Spinal cord (tissue), 10 donors: Measurements from ENCODE around the gene RPL10. TPM values are rescaled to one million over a fixed set of nuclear protein-coding genes. Genes with fewer than 3 reads are reported as not detected.
A peak's percentile ranks its signal among the peaks of the same experiment; 100 is the strongest.

Experiments
- DNase-seq, 6 donors: peaks; one replicate each; pipeline versions ENCODE4 v3.0.0 to v3.0.0-alpha.2; 2013 to 2015; ENCODE audit warnings: low spot score in 6 of 6, low read depth in 4 of 6
- H3K27ac ChIP-seq: one replicate; pipeline ENCODE4 v1.5.1; 2013; ENCODE audit warnings: low read depth, low read length, control low read depth
- H3K27me3 ChIP-seq: one replicate; pipeline ENCODE4 v1.6.1; 2013; ENCODE audit warnings: low read length; ENCODE audit not compliant: control insufficient read depth, insufficient read depth
- H3K36me3 ChIP-seq: one replicate; pipeline ENCODE4 v1.6.1; 2013; ENCODE audit warnings: low read length; ENCODE audit not compliant: control insufficient read depth, insufficient read depth
- H3K4me1 ChIP-seq: one replicate; pipeline ENCODE4 v1.6.1; 2013; ENCODE audit warnings: low read length; ENCODE audit not compliant: control insufficient read depth, insufficient read depth
- H3K4me3 ChIP-seq: one replicate; pipeline ENCODE4 v1.5.1; 2013; ENCODE audit warnings: low read depth, low read length, control low read depth
- H3K9me3 ChIP-seq: one replicate; pipeline ENCODE4 v1.6.1; 2013; ENCODE audit warnings: low read length; ENCODE audit not compliant: control insufficient read depth, insufficient read depth
- WGBS: methylation state at CpG from one replicate; pipeline ENCODE4 v1.1.5; 2013; ENCODE audit warnings: missing lambda C conversion rate; ENCODE audit not compliant: insufficient coverage; 5-methylcytosine and 5-hydroxymethylcytosine counted together
- polyA plus RNA-seq, 2 donors: library from polyadenylated mRNA; unstranded; fragments of 120-200 nt; gene quantifications; one replicate each; pipeline ENCODE4 v1.2.1, GENCODE V29; 2013; ENCODE audit not compliant: insufficient read length in 2 of 2
- total RNA-seq, 2 donors: library from RNA; depleted of rRNA in 1 of 2; stranded (reverse); fragments of 120-200 nt in 1 of 2; fragments of >200 nt in 1 of 2; gene quantifications; one replicate each; pipeline versions ENCODE4 v1.2.3 to v1.2.4, GENCODE V29; 2013 to 2014
- donor health status: healthy.

The RPL10 gene
- total and polyA plus RNA-seq, 4 donors = 1,775 to 3,365 (median 2,025) TPM

GRCh38 chrX:154404625-154405192 lies 6.5 kb downstream of the RPL10 start:
- H3K36me3 ChIP-seq = peaks cover 25% of the 10 kb centered on the region
- no peaks in the 10 kb centered on the region for H3K27me3 ChIP-seq
- 85% methylated on average over 16 of the region's 16 CpGs for WGBS
- peaks cover 6% of the 10 kb centered on the region for H3K4me1 ChIP-seq
- H3K27ac ChIP-seq = no peak overlapping the region
- DNase-seq = no peak
- no peaks in the 10 kb centered on the region for H3K9me3 ChIP-seq
- H3K4me3 ChIP-seq = no peak overlapping the region

GRCh38 chrX:154408659-154409221 lies 10.6 kb downstream of the RPL10 start:
- peak overlapping the region; percentile 5 for H3K4me3 ChIP-seq
- peaks cover 8% of the 10 kb centered on the region for H3K36me3 ChIP-seq
- 73% methylated on average over 6 of the region's 10 CpGs for WGBS
- H3K27ac ChIP-seq = no peak overlapping the region
- H3K9me3 ChIP-seq = no peaks in the 10 kb centered on the region
- H3K27me3 ChIP-seq = no peaks in the 10 kb centered on the region
- no peak for DNase-seq
- peaks cover 9% of the 10 kb centered on the region for H3K4me1 ChIP-seq

GRCh38 chrX:154409222-154409871 lies 11.2 kb downstream of the RPL10 start, which contains the start of gene DNASE1L1:
TSS of gene DNASE1L1 (minus strand) at chrX:154409254. CDS start at chrX:154405568, 3,686 bp downstream.
- Histone ChIP-seq H3K4me3 (peak within 1 kb of the TSS; percentile 12), H3K27me3 (no peaks in the 10 kb centered on the region), H3K4me1 (peaks cover 9% of the 10 kb centered on the region), H3K36me3 (peaks cover 13% of the 10 kb centered on the region), H3K9me3 (no peaks in the 10 kb centered on the region), H3K27ac (peak within 1 kb of the TSS; percentile 52)
- DNase-seq = peak in 1 of 6 donors; percentile 26
- 52% methylated on average over 26 of the region's 26 CpGs for WGBS

- Histone ChIP-seq H3K9me3 (no peaks in the 10 kb centered on the region), H3K36me3 (peaks cover 16% of the 10 kb centered on the region), H3K4me3 (peak overlapping the region; percentile 60), H3K27me3 (no peaks in the 10 kb centered on the region), H3K4me1 (peaks cover 9% of the 10 kb centered on the region), H3K27ac (peak overlapping the region; percentile 57)
- 42% methylated on average over 25 of the region's 29 CpGs for WGBS
- peak in 2 of 6 donors; percentile 82 to 86 for DNase-seq
Measured at GRCh38 chrX:154411981-154412340, 13.8 kb downstream of the RPL10 start.

- Histone ChIP-seq H3K9me3 (no peaks in the 10 kb centered on the region), H3K27me3 (no peaks in the 10 kb centered on the region), H3K4me3 (peak overlapping the region; percentile 60), H3K36me3 (peaks cover 16% of the 10 kb centered on the region), H3K27ac (peak overlapping the region; percentile 57), H3K4me1 (peaks cover 9% of the 10 kb centered on the region)
- WGBS = 69% methylated on average over 3 of the region's 4 CpGs
- no peak for DNase-seq
Measured at GRCh38 chrX:154412468-154412867, 14.3 kb downstream of the RPL10 start.

GRCh38 chrX:154413142-154413541 lies 15.0 kb downstream of the RPL10 start:
- 79% methylated on average over 8 of the region's 8 CpGs for WGBS

GRCh38 chrX:154417157-154417556 lies 19.0 kb downstream of the RPL10 start:
- WGBS = 57% methylated on average over 6 of the region's 7 CpGs
- no peak overlapping the region for H3K27ac ChIP-seq
- peak in 1 of 6 donors; percentile 42 for DNase-seq
- H3K36me3 ChIP-seq = peaks cover 47% of the 10 kb centered on the region
- H3K9me3 ChIP-seq = no peaks in the 10 kb centered on the region
- no peaks in the 10 kb centered on the region for H3K27me3 ChIP-seq
- H3K4me1 ChIP-seq = peaks cover 15% of the 10 kb centered on the region
- H3K4me3 ChIP-seq = no peak overlapping the region

More at GRCh38 chrX:154413142-154413541, 15.0 kb downstream of the RPL10 start:
- no peaks in the 10 kb centered on the region for H3K9me3 ChIP-seq
- H3K27ac ChIP-seq = no peak overlapping the region
- H3K27me3 ChIP-seq = no peaks in the 10 kb centered on the region
- no peak for DNase-seq
- H3K4me1 ChIP-seq = peaks cover 9% of the 10 kb centered on the region
- H3K36me3 ChIP-seq = peaks cover 16% of the 10 kb centered on the region
- H3K4me3 ChIP-seq = no peak overlapping the region

GRCh38 chrX:154419189-154419588 lies 21.0 kb downstream of the RPL10 start:
- peaks cover 8% of the 10 kb centered on the region for H3K4me1 ChIP-seq
- H3K9me3 ChIP-seq = no peaks in the 10 kb centered on the region
- DNase-seq = no peak
- 76% methylated on average over 8 of the region's 8 CpGs for WGBS
- no peaks in the 10 kb centered on the region for H3K27me3 ChIP-seq
- H3K4me3 ChIP-seq = no peak overlapping the region
- H3K36me3 ChIP-seq = peaks cover 35% of the 10 kb centered on the region
- H3K27ac ChIP-seq = no peak overlapping the region

GRCh38 chrX:154419688-154420401 lies 21.7 kb downstream of the RPL10 start:
- WGBS = 60% methylated on average over 15 of the region's 19 CpGs
- H3K27ac ChIP-seq = no peak overlapping the region

More at GRCh38 chrX:154419688-154420401, 21.7 kb downstream of the RPL10 start:
- H3K9me3 ChIP-seq = no peaks in the 10 kb centered on the region
- DNase-seq = no peak
- H3K27me3 ChIP-seq = no peaks in the 10 kb centered on the region
- H3K36me3 ChIP-seq = peaks cover 34% of the 10 kb centered on the region
- H3K4me1 ChIP-seq = peaks cover 8% of the 10 kb centered on the region
- H3K4me3 ChIP-seq = no peak overlapping the region
